Measurements from ENCODE around the gene IFITM10. TPM values are rescaled to one million over a fixed set of nuclear protein-coding genes. Genes with fewer than 3 reads are reported as not detected.
"Not testable (repeated sequence)": the region's sequence is repeated elsewhere in the genome, so short reads cannot be mapped to it uniquely, and the experiment has no call there.

IFITM10 gene
- polyA plus RNA-seq, 1 experiment, result 0.04 TPM

- Histone ChIP-seq H3K27ac (ENCODE audit: low read depth, low read length) (no peak overlapping the region), H3K4me3 (ENCODE audit: low read depth, low read length) (no peak overlapping the region), H3K27me3 (ENCODE audit: control insufficient read depth, insufficient read depth, low read length) (peaks cover 19% of the 10 kb centered on the region), H3K9me3 (ENCODE audit: control insufficient read depth, insufficient read depth, low read length) (no peaks in the 10 kb centered on the region)
- ChIA-PET CTCF (interaction anchor here (1.3 to 5.5 kb wide), 6 partner anchors 11 to 461 kb away, joined by 3 to 300 read pairs (median 58); partner anchors contain the start of gene SYT8), POLR2A (interaction anchor here (0.7 kb wide), 1 partner anchor 12 kb away, joined by 3 read pairs; no protein-coding TSS in a partner anchor)
- TF ChIP-seq CTCF (IDR thresholded peaks at IDR 0.05; ENCODE audit: low read depth, low read length), result no peak
- no peak for DNase-seq (ENCODE audit: low read depth, low spot score)
Measured at GRCh38 chr11:1691026-1691877, 59.1 kb downstream of the IFITM10 start.

- peaks cover 19% of the 10 kb centered on the region for H3K27me3 ChIP-seq (ENCODE audit: control insufficient read depth, insufficient read depth, low read length)
- TF ChIP-seq CTCF (IDR thresholded peaks at IDR 0.05; ENCODE audit: low read depth, low read length), result no peak
- ChIA-PET POLR2A (interaction anchor here (0.7 kb wide), 1 partner anchor 11 kb away, joined by 3 read pairs; no protein-coding TSS in a partner anchor), CTCF (interaction anchor here (4.0 to 5.5 kb wide), 4 partner anchors 10 to 462 kb away, joined by 53 to 300 read pairs (median 68); partner anchors contain the start of gene SYT8)
- DNase-seq (ENCODE audit: low read depth, low spot score), result no peak
- H3K4me3 ChIP-seq (ENCODE audit: low read depth, low read length), result no peak overlapping the region
- H3K9me3 ChIP-seq (ENCODE audit: control insufficient read depth, insufficient read depth, low read length), result no peaks in the 10 kb centered on the region
- no peak overlapping the region for H3K27ac ChIP-seq (ENCODE audit: low read depth, low read length)
Measured at GRCh38 chr11:1690167-1691025, 60.0 kb downstream of the IFITM10 start.

- DNase-seq (ENCODE audit: low read depth, low spot score); H3K27ac ChIP-seq (ENCODE audit: low read depth, low read length); POLR2A ChIA-PET; H3K4me3 ChIP-seq (ENCODE audit: low read depth, low read length); H3K9me3 ChIP-seq (ENCODE audit: control insufficient read depth, insufficient read depth, low read length): not testable (repeated sequence)
- peaks cover 19% of the 10 kb centered on the region for H3K27me3 ChIP-seq (ENCODE audit: control insufficient read depth, insufficient read depth, low read length)
- CTCF ChIA-PET, result interaction anchor here (0.5 kb wide), 1 partner anchor 740 kb away, joined by 3 read pairs; no protein-coding TSS in a partner anchor
Measured at GRCh38 chr11:1689250-1690166, 60.9 kb downstream of the IFITM10 start.

- CTCF ChIA-PET, result interaction anchor here (0.5 kb wide), 1 partner anchor 739 kb away, joined by 3 read pairs; no protein-coding TSS in a partner anchor
- H3K27me3 ChIP-seq (ENCODE audit: control insufficient read depth, insufficient read depth, low read length), result peaks cover 19% of the 10 kb centered on the region
- POLR2A ChIA-PET; H3K4me3 ChIP-seq (ENCODE audit: low read depth, low read length); H3K9me3 ChIP-seq (ENCODE audit: control insufficient read depth, insufficient read depth, low read length); DNase-seq (ENCODE audit: low read depth, low spot score); H3K27ac ChIP-seq (ENCODE audit: low read depth, low read length): not testable (repeated sequence)
Measured at GRCh38 chr11:1688336-1688947, 62.0 kb downstream of the IFITM10 start.

GRCh38 chr11:1686220-1686619 is 64.2 kb downstream of the IFITM10 start:
- H3K4me3 ChIP-seq (ENCODE audit: low read depth, low read length); H3K9me3 ChIP-seq (ENCODE audit: control insufficient read depth, insufficient read depth, low read length); POLR2A ChIA-PET; DNase-seq (ENCODE audit: low read depth, low spot score); H3K27ac ChIP-seq (ENCODE audit: low read depth, low read length); CTCF ChIA-PET: not testable (repeated sequence)
- peaks cover 14% of the 10 kb centered on the region for H3K27me3 ChIP-seq (ENCODE audit: control insufficient read depth, insufficient read depth, low read length)

- H3K27ac ChIP-seq (ENCODE audit: low read depth, low read length); DNase-seq (ENCODE audit: low read depth, low spot score); H3K9me3 ChIP-seq (ENCODE audit: control insufficient read depth, insufficient read depth, low read length); CTCF ChIA-PET; POLR2A ChIA-PET; H3K27me3 ChIP-seq (ENCODE audit: control insufficient read depth, insufficient read depth, low read length); H3K4me3 ChIP-seq (ENCODE audit: low read depth, low read length): not testable (repeated sequence)
Measured at GRCh38 chr11:1684886-1685874, 65.2 kb downstream of the IFITM10 start.

GRCh38 chr11:1683904-1684572 is 66.4 kb downstream of the IFITM10 start:
- POLR2A ChIA-PET; H3K9me3 ChIP-seq (ENCODE audit: control insufficient read depth, insufficient read depth, low read length); DNase-seq (ENCODE audit: low read depth, low spot score); H3K27me3 ChIP-seq (ENCODE audit: control insufficient read depth, insufficient read depth, low read length); CTCF ChIA-PET; H3K27ac ChIP-seq (ENCODE audit: low read depth, low read length); H3K4me3 ChIP-seq (ENCODE audit: low read depth, low read length): not testable (repeated sequence)
